HepG2 (cell line): ENCODE data around the gene FCHSD1. TPM values are rescaled to one million over a fixed set of nuclear protein-coding genes. Genes with fewer than 3 reads are reported as not detected.

ENCODE experiments used
- ATF7 ChIP-seq, 2 experiments: fragments of 450-650 bp in 1 of 2; sonication (generic) in 1 of 2; formaldehyde crosslinking in 1 of 2; IDR thresholded peaks; 2 replicates each; pipeline versions ENCODE4 v1.4.0 to v1.6.1; 2016 to 2020; ENCODE audit warnings: antibody characterized with exemption in 1 of 2, mild to moderate bottlenecking in 1 of 2, missing genetic modification reagents in 1 of 2
- CCDC6 ChIP-seq: sonication (generic); formaldehyde crosslinking; IDR thresholded peaks from 2 replicates; pipeline ENCODE4 v1.8.1; 2022; ENCODE audit warnings: mild to moderate bottlenecking, missing genetic modification reagents, moderate library complexity
- CHD2 ChIP-seq: IDR thresholded peaks from 2 replicates; pipeline ENCODE4 v1.6.1; 2011; ENCODE audit warnings: low read depth, low read length, improper control_type of control experiment
- EHMT2 ChIP-seq: fragments of 200-600 bp; sonication (generic); IDR thresholded peaks from 2 replicates; pipeline ENCODE4 v1.7.0; 2017; ENCODE audit warnings: antibody characterized with exemption, low read depth, low read length, borderline replicate concordance
- EP300 ChIP-seq, 3 experiments: sonication (generic) in 1 of 3; formaldehyde crosslinking in 1 of 3; IDR thresholded peaks; 2 replicates each; pipeline versions ENCODE4 v1.5.1 to v1.6.1; 2011 to 2020; ENCODE audit warnings: low read depth in 2 of 3, low read length in 2 of 3, borderline replicate concordance in 1 of 3, improper control_type of control experiment in 1 of 3, mild to moderate bottlenecking in 1 of 3, missing genetic modification reagents in 1 of 3, moderate library complexity in 1 of 3
- GATAD2A ChIP-seq: IDR thresholded peaks from 2 replicates; pipeline ENCODE4 v1.6.1; 2016
- HDAC2 ChIP-seq: sonication (generic); formaldehyde crosslinking; IDR thresholded peaks from 2 replicates; pipeline ENCODE4 v1.4.0; 2020; ENCODE audit warnings: missing genetic modification reagents
- HNF4G ChIP-seq, 2 experiments: sonication (generic) in 1 of 2; formaldehyde crosslinking in 1 of 2; IDR thresholded peaks; 2 replicates each; pipeline versions ENCODE4 v1.4.0 to v1.6.1; 2011 to 2020; ENCODE audit warnings: borderline replicate concordance in 2 of 2, low read depth in 2 of 2, mild to moderate bottlenecking in 2 of 2, low read length in 1 of 2, missing genetic modification reagents in 1 of 2, moderate library complexity in 1 of 2
- JUN ChIP-seq: sonication (generic); formaldehyde crosslinking; IDR thresholded peaks from 2 replicates; pipeline ENCODE4 v1.4.0; 2020; ENCODE audit warnings: mild to moderate bottlenecking, missing genetic modification reagents
- KAT2B ChIP-seq: fragments of 150-350 bp; IDR thresholded peaks from 2 replicates; pipeline ENCODE4 v1.6.1; 2014; ENCODE audit warnings: low read depth, low read length, borderline replicate concordance
- MYNN ChIP-seq: sonication (generic); formaldehyde crosslinking; IDR thresholded peaks from 2 replicates; pipeline ENCODE4 v1.4.0; 2020; ENCODE audit warnings: mild to moderate bottlenecking, low read depth, missing genetic modification reagents
- NFE2L2 ChIP-seq: fragments of 150-350 bp; IDR thresholded peaks from 2 replicates; pipeline ENCODE4 v1.6.1; 2014; ENCODE audit warnings: low read length
- PCBP1 ChIP-seq: fragments of 200-400 bp; formaldehyde crosslinking; IDR thresholded peaks from 2 replicates; pipeline ENCODE4 v1.6.1; 2017; ENCODE audit warnings: mild to moderate bottlenecking, low read depth, low read length, borderline replicate concordance
- PLRG1 ChIP-seq: fragments of 450-650 bp; conservative IDR thresholded peaks from 2 replicates; pipeline ENCODE4 v1.6.1; 2016
- POLR2AphosphoS2 ChIP-seq: IDR thresholded peaks from 2 replicates; pipeline ENCODE4 v1.6.1; 2011; ENCODE audit warnings: low read depth, low read length, improper control_type of control experiment
- PTBP1 ChIP-seq: fragments of 200-400 bp; formaldehyde crosslinking; IDR thresholded peaks from 2 replicates; pipeline ENCODE4 v1.6.1; 2018; ENCODE audit warnings: low read length, low read depth; ENCODE audit not compliant: poor library complexity, severe bottlenecking
- SIN3B ChIP-seq: fragments of 150-350 bp; IDR thresholded peaks from 2 replicates; pipeline ENCODE4 v1.6.1; 2014; ENCODE audit warnings: low read length
- TEAD3 ChIP-seq: optimal IDR thresholded peaks from 2 replicates; pipeline ENCODE3; 2016; ENCODE audit warnings: borderline replicate concordance
- ZBTB3 ChIP-seq: sonication (generic); formaldehyde crosslinking; IDR thresholded peaks from 2 replicates; pipeline ENCODE4 v1.4.0; 2020; ENCODE audit warnings: low read depth, mild to moderate bottlenecking, moderate library complexity, missing genetic modification reagents, borderline replicate concordance
- ZNF251 ChIP-seq: sonication (generic); formaldehyde crosslinking; IDR thresholded peaks from 2 replicates; pipeline ENCODE4 v1.9.0; 2021; ENCODE audit warnings: mild to moderate bottlenecking, missing genetic modification reagents
- ZNF253 ChIP-seq: sonication (generic); formaldehyde crosslinking; IDR thresholded peaks from 2 replicates; pipeline ENCODE4 v1.8.0; 2022; ENCODE audit warnings: mild to moderate bottlenecking, missing genetic modification reagents, borderline replicate concordance
- ZNF598 ChIP-seq: sonication (generic); formaldehyde crosslinking; IDR thresholded peaks from 2 replicates; pipeline ENCODE4 v1.5.1; 2020; ENCODE audit warnings: mild to moderate bottlenecking, missing genetic modification reagents, borderline replicate concordance
- ZNF691 ChIP-seq: sonication (generic); formaldehyde crosslinking; IDR thresholded peaks from 2 replicates; pipeline ENCODE4 v1.4.0; 2020; ENCODE audit warnings: missing genetic modification reagents, low read depth, mild to moderate bottlenecking, borderline replicate concordance
- polyA plus RNA-seq, 8 experiments: library from polyadenylated mRNA; depleted of rRNA in 3 of 8; stranded (reverse) in 7 of 8; unstranded in 1 of 8; fragments of >200 nt; fragmentation: Illumina TruSeq in 4 of 8; extraction: Trizol in 4 of 8; gene quantifications; 2 replicates each; pipeline versions ENCODE4 v1.2.1 to v1.2.3, GENCODE V29; 2011 to 2016; ENCODE audit warnings: low read depth in 4 of 8, missing spikeins in 1 of 8, mixed read lengths in 1 of 8; ENCODE audit not compliant: insufficient read depth in 1 of 8
- total RNA-seq, 5 experiments: library from RNA; depleted of rRNA; stranded (reverse); fragments of >200 nt; fragmentation: Illumina TruSeq; extraction: Trizol; gene quantifications; 2 replicates each; pipeline ENCODE4 v1.2.3, GENCODE V29; 2016; ENCODE audit warnings: low read depth in 1 of 5
- TF ChIP-seq, protein P1 (sequence below): sonication (generic); formaldehyde crosslinking; IDR thresholded peaks from 2 replicates; pipeline ENCODE4 v1.4.0; 2020; ENCODE audit warnings: mild to moderate bottlenecking, missing genetic modification reagents, borderline replicate concordance

The FCHSD1 gene
- total and polyA plus RNA-seq, 2 of the 13 experiments (the other 11 are each of a cell fraction or from before 2014, with no cell fraction given) = 5.5 to 15.4 TPM

- TF ChIP-seq JUN (CRISPR knock-in tag) = peak; percentile 34; the same call in 1 of the 2 replicates
- 0 out of 2 replicates have a peak, but pooled peaks have one; percentile 46 for TF ChIP-seq PCBP1
- TF ChIP-seq POLR2AphosphoS2 = no peak
- TF ChIP-seq NFE2L2 = no peak
- TF ChIP-seq ZNF598 (CRISPR knock-in tag) = no peak
- TF ChIP-seq KAT2B = no peak
- no peak for TF ChIP-seq PLRG1
- TF ChIP-seq ZNF253 (CRISPR knock-in tag) = no peak
- TF ChIP-seq EHMT2 = no peak
- no peak for TF ChIP-seq ZNF251 (CRISPR knock-in tag)
- peak; percentile 71; the same call in 1 of the 2 replicates for TF ChIP-seq ZNF691
- TF ChIP-seq EP300 (IDR thresholded peaks at IDR 0.05; ENCODE audit: low read depth in 2 of 2, low read length in 2 of 2) = peak; percentile 32 to 50; a peak in 2 of 4 replicates
- TF ChIP-seq EP300 (CRISPR knock-in tag; IDR thresholded peaks at IDR 0.05; ENCODE audit: borderline replicate concordance) = peak; percentile 33; the same call in 1 of the 2 replicates
- TF ChIP-seq, protein P1, sequence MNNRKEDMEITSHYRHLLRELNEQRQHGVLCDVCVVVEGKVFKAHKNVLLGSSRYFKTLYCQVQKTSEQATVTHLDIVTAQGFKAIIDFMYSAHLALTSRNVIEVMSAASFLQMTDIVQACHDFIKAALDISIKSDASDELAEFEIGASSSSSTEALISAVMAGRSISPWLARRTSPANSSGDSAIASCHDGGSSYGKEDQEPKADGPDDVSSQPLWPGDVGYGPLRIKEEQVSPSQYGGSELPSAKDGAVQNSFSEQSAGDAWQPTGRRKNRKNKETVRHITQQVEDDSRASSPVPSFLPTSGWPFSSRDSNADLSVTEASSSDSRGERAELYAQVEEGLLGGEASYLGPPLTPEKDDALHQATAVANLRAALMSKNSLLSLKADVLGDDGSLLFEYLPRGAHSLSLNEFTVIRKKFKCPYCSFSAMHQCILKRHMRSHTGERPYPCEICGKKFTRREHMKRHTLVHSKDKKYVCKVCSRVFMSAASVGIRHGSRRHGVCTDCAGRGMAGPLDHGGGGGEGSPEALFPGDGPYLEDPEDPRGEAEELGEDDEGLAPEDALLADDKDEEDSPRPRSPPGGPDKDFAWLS (CRISPR knock-in tag) = no peak
- peak; percentile 97 for TF ChIP-seq CCDC6 (CRISPR knock-in tag)
- TF ChIP-seq PTBP1 = peak; percentile 50
- TF ChIP-seq SIN3B = 0 out of 2 replicates have a peak, but pooled peaks have one; percentile 43
- peak; percentile 63; the same call in 1 of the 2 replicates for TF ChIP-seq CHD2
- peak; percentile 36; the same call in 1 of the 2 replicates for TF ChIP-seq ATF7 (IDR thresholded peaks at IDR 0.05)
- TF ChIP-seq ATF7 (CRISPR knock-in tag; IDR thresholded peaks at IDR 0.05) = no peak
- no peak for TF ChIP-seq TEAD3 (CRISPR knock-in tag)
- TF ChIP-seq HNF4G (IDR thresholded peaks at IDR 0.05; ENCODE audit: borderline replicate concordance, low read depth, low read length) = no peak
- no peak for TF ChIP-seq HNF4G (CRISPR knock-in tag; IDR thresholded peaks at IDR 0.05; ENCODE audit: borderline replicate concordance, low read depth)
- peak; percentile 70 for TF ChIP-seq GATAD2A (CRISPR knock-in tag)
- peak; percentile 83 for TF ChIP-seq HDAC2
- no peak; the same call in 1 of the 2 replicates for TF ChIP-seq MYNN (CRISPR knock-in tag)
- TF ChIP-seq ZBTB3 (CRISPR knock-in tag) = no peak
Observed at GRCh38 chr5:141618804-141619554, 32.2 kb downstream of the FCHSD1 start, which contains the start of gene DIAPH1 (continued).
